IPS-NIHi7 (cell line): ENCODE data around the gene CHM.
"Not testable (repeated sequence)": the region's sequence is repeated elsewhere in the genome, so short reads cannot be mapped to it uniquely, and the experiment has no call there.

Source experiments
- DNase-seq: peaks from one replicate; pipeline ENCODE4 v3.0.0; 2012; ENCODE audit warnings: mixed read lengths; ENCODE audit errors: extremely low spot score

The CHM gene, protein sequence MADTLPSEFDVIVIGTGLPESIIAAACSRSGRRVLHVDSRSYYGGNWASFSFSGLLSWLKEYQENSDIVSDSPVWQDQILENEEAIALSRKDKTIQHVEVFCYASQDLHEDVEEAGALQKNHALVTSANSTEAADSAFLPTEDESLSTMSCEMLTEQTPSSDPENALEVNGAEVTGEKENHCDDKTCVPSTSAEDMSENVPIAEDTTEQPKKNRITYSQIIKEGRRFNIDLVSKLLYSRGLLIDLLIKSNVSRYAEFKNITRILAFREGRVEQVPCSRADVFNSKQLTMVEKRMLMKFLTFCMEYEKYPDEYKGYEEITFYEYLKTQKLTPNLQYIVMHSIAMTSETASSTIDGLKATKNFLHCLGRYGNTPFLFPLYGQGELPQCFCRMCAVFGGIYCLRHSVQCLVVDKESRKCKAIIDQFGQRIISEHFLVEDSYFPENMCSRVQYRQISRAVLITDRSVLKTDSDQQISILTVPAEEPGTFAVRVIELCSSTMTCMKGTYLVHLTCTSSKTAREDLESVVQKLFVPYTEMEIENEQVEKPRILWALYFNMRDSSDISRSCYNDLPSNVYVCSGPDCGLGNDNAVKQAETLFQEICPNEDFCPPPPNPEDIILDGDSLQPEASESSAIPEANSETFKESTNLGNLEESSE

DNA sequence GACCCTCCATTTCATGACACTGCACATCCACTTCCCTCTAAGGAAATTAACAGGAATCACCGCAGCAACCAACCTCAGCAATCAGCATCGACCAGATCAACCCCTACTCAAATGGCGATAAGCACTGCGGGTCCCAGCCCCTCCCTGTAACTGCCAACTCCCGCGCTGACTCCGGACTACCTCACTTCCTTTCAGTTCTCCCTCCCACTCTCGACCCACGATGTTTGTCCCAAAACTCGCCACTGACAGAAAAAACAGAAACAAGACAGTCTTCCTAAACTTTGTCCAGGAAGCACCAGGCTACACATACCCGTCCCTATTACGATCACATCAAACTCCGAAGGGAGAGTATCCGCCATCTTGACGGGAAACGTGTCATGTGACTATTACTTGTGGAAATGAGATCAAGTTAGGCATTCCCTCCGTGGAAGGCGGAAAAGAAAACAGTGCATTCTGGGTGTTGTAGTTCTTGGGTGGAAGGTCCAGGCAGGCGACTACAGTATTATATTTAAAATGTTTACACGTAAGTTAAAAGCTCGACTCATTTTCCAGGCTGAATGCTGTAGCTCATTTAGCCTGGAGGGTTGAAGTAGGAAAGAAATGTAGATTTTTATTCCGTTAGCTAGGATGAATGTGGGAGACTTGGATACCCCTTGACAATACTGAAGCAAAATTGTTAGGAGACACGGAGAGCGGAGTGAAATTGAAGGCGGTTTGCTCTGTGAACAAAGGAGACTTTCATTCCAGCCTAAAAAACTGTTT, at the start of gene CHM:
TSS of gene CHM (minus strand) at position 385 of the 762 bp plus-strand sequence. CDS start at position 359, 26 bp downstream.
- DNase-seq: peak; percentile 84

DNA sequence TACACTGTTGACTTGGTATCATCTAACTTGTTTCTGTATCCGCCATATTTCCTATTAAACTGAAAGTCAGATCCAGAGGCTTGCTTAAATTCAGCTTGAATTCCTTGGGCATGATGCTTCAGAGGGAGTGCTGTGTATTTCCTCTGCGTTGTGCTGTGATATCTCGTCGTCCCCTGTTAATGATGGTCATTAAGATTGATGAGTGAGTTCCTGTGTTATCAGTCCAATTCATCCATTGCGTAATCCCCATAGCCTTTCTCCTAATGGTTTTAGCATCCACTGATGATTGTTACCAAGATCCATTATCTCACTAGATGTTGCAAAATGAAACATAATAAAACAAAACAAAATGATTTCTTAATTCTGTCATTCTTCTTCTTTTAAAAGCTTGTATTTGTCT, 31.3 kb upstream of the CHM start:
- no peak for DNase-seq

DNA sequence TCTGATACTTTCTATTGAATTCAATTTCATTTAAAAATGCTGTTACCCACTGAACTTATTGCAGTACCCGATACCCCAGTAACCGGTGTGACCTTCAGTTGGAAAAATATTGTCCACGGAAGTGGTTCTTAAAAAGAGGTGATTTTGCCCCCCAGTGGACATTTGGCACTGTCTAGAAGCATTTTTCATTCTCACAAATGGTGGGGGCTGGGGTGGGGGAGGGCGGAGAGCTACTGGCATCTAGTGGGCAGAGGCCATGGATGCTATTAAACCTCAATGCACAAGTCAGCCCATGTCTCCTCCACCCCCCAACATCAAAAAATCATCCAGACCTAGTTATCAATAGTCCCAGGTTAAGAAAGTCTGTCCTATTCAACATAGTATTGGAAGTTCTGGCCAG, 19.6 kb upstream of the CHM start:
- DNase-seq: no peak

DNA sequence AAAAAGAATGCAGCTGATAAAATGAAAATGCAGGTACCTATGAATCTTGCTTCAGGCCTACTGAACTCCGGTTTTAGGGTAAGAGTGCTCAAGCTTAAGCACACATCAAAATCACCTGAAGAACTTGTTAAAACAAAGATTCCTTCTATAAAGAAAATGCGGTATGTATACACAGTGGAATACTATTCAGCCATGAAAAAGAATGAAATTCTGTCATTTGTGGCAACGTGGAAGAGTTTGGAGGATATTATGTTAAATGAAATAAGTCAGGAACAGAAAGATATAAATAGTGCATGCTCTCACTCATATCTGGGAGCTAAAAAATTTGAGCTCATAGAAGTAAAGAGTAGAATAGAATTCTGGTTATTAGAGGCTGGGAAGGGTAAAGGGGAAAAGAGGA, 14.0 kb upstream of the CHM start:
- DNase-seq: no peak

DNA sequence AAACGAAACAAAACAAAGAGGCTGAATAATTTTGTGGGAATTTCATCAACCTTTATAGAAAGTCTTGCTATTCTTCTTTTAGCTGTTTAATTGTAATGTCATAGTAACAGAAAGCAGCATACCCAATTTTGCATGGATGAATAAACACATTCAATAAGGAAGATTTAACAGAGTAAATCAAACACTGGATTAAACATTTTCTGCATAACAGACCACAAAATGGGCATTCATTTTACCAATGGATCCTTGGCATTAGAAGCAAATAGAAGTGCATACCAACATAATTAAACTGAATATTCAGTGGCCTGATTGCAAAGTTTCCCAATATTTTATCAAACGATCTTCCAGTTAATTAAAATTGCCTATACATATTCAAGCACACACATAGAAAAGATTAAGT, 4.4 kb upstream of the CHM start:
- no peak for DNase-seq

DNA sequence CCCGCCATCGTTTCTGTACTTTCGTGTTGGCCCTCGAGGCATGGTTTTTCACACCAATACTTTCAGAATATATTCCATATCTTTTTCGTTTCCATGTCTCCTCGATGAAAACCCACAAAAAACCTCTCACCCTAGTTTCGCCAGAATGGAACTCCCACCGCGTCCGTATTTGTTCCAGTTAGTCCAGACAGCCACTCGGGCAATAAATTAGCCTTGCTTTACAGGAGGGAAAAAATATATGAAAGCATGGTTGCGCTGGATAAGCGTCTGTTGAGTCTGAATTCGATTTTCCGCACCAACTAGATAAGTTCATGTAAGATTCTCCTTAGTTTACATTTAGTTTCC, 550 bp upstream of the CHM start:
- DNase-seq: no peak

DNA sequence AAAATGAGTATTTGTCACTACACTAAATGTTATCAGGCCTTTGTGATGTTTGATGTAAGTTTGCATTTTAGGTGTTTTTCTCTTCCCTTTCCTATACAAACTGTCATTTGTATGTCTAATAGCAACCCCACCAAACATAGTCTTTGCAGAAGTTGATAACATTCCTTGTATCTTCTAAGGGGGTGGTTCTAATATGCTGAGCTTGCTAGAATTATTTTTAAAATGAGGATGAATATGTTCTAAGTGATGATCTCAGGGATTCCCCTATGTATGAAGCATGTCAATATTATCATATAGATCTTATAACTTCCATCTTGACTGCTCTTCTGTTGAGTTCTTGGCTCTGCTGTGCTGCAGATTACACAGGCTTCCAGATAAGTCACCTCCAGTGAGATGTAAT, 3.1 kb downstream of the CHM start:
- no peak for DNase-seq

DNA sequence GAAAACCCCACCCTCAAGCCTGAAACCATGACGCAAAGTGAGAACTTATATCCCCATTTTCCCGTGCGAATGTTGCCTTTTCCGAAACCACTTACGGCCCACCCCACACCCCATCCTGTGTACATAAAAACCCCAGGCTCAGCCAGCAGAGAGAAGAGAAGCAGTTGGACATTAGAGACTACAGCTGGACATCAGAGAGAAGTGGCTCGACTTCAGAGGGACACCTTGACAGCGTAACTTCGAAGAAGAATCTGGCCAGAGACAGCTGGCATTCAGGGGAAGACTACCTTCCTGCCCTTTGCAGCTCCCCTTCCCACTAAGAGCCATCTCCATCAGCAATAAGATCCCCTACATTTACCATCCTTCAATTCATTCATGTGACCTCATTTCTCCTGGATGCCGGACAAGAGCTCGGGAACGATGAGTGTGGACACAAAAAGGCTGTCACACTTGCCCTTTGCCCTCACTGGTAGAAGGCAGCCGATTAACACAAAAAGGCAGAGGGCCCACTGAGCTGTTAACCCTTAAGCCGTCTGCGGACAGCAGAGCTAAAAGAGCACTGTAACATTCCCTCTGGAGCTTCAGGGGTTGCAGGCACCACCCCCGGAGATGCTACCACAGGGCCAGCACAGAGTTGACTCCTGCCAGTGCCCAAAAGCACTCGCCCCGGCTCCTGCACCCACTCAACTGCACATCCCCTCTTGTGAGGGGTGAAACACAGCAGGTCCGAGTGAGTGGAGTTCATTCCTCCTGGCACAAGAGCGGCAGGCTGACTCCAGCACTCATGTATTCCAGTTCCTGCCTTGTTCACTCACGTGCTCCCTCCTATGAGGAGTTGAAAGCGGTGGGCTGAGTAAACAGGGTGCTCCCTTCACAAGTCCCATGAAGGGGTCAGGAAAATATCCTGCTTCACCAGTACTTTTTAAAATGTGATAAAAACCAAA, 7.5 kb downstream of the CHM start:
- no peak for DNase-seq

DNA sequence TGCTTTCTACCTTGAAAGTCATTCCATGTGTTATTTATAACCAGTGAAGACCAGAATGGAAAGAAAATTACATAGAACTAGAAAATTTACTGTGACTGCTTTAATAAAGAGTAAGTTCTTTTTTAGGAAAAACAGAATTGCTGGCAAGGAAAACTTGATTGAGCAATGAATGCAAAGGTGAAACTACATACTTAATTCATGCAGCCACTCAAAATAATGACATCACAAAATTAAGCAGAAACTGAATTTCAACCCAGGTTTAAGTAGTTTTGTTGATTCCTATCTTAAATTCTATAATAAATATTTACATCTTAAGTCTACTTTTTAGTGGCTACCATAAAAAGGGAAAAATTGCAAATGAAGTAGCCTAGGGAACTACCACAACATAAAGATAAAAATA, 14.0 kb downstream of the CHM start:
- DNase-seq: no peak

DNA sequence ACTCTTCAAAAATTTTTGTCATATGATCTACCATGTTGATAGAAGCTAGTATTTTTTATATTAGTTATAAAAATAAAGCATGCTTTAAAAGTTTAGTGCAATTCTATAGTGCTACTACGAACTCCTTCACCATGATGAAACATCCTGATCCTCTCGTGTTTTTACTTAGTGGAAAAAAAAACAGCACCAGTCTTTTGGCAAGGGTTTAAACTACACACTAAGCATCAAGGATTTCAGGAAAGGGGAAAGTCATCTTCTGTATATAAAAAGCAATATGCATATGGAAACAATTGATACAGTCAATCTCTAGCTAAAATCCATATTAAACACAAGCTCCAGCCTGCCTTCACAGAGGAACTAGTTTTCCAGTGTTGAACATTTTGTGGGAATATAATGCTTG, 18.7 kb downstream of the CHM start:
- DNase-seq: no peak

DNA sequence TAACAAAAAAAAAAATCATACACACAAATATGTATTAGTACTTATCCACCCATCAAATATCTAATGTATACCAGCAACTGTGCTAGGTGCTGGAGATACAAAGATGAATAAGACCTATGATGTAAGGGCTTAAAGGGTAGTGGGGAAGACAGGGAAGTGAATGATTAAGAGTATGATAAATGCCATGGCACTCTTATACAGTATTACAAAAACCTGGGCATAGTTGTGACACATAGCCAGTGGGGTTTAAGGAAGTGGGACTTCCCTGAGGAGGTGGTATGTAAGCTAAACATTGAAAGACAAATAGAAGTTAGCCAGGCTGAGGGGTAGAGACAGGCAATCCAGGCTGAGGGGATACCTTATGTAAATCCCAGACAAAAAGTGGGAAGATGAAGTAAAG, 23.5 kb downstream of the CHM start:
- no peak for DNase-seq

DNA sequence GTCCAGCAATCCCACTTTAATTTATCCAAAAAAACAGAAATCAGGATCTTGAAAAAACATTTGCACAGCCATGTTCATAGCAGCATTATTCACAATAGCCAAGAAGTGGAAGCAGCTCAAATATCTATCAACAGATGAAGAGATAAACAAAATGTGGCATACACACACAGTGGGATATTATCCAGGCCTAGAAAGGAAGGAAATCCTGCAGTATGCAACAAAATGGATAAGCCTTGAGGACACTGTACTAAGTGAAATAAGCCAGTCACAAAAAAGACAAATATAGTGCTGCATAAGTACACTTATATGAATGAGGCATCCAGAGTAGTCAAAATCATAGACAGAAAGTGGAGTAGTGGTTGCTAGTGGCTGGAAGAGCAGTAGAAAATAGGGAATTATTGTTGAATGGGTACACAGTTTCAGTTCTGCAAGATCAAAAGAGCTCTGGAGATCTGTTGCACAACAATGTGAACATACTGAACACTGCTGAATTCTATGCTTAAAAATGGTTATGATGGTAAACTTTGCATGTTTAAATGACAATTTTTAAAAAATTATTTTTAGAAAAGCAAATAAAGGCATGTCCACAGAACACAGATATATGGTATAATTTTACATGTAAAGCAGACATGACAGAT, 25.6 kb downstream of the CHM start:
- DNase-seq: no peak

DNA sequence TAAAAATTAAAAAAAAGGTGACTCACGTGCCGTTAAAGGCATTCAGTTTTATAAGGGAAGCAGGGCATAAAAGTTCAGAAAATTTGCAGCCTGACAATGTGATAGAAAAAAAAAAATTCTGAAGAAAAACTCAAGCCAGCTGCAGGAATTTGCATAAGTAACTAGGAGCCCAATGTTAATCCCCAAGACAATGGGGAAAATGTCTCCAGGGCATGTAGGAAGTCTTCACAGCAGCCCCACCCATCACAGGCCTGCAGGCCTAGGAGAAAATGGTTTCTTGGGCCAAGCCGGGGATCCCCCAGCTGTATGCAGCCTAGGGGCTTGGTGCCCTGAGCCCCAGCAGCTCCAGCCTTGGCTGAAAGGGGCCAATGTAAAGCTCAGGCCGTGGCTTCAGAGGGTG, 31.2 kb downstream of the CHM start:
- DNase-seq: no peak

DNA sequence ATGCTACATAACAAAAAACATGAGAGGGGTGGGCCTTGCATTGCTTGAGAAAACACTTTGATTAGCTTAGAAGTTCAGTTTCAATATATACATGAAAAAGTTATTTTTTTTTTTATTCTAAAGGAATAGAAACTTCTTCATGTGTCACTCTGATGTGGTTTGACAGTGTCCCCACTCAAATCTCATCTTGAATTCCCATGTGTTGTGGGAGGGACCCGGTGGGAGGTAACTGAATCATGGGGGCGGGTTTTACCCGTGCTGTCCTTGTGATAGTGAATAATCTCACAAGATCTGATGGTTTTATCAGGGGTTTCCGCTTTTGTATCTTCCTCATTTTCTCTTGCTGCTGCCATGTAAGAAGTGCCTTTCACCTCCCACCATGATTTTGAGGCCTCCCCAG, 32.4 kb downstream of the CHM start:
- DNase-seq: not testable (repeated sequence)

DNA sequence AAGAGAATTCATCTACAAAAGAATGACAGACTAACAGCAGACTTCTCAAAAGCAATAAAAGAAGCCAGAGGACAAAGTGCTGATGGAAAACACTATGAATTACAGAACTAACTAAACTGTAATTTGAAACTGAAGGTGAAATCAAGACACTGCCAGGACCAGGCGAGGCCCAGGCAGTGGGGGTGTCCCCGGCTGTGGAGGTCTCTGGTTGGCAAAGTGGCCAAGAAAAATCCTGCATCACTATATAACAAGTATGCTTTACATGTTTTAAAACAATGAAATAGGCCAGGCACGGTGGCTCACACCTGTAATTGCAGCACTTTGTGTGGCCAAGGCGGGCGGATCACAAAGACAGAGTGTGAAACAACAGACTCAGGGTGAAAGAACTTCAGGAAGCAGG, 32.9 kb downstream of the CHM start:
- DNase-seq: no peak

DNA sequence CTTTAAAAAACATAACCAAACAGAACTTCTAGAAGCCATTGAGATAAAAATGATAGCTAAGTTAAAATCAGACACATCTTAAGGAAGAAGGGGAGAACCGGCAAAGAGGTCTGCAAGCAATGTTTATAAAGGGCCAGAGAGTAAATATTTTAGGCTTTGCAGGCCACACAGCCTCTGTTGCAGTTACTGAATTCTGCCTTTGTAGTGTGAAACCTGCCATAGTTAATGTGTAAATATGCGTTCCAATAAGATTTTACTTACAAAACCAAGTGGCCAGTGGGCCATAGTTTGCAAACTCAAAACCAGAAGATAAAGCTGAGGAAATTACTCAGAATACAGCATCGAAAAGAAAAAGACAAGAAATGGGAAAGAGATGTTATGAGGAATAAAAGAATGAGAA, 33.6 kb downstream of the CHM start:
- no peak for DNase-seq

DNA sequence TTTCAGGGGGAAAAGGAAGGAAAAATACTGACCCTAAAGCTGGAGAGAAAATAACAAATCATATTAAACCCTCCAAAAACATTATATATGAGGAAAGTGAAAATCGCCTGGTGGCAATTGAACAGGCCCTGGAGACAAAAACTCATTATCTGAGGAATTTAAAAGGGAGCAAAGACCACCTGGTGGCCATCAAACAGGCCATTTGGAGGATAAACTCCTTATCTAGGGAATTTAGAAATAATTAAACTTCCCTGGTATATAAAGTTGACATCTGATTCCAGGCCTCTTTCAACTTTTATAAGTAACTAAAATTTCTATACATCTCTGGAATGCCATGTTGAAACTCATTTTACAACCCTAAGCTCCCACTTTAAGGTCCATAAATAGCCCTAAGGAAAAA, 35.2 kb downstream of the CHM start:
- DNase-seq: no peak

DNA sequence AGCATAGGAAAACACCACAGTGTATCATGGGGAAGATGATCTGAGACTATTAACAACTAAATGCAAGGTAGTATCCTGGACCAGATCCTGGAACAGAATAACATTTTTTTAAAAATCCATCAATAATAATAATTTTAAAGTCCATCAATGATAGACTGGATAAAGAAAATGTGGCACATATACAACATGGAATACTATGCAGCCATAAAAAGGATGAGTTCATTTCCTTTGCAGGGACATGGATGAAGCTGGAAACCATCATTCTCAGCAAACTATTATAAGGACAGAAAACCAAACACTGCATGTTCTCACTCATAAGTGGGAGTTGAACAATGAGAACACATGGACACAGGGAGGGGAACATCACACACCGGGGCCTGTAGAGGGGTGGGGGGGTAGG, 37.6 kb downstream of the CHM start:
- DNase-seq: not testable (repeated sequence)

DNA sequence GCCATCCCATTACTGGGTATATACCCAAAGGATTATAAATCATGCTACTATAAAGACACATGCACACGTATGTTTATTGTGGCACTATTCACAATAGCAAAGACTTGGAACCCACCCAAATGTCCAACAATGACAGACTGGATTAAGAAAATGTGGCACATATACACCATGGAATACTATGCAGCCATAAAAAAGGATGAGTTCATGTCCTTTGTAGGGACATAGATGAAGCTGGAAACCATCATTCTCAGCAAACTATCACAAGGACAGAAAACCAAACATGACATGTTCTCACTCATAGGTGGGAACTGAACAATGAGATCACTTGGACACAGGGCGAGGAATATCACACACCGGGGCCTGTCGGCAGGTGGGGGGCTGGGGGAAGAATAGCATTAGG, 39.5 kb downstream of the CHM start:
- not testable (repeated sequence) for DNase-seq

DNA sequence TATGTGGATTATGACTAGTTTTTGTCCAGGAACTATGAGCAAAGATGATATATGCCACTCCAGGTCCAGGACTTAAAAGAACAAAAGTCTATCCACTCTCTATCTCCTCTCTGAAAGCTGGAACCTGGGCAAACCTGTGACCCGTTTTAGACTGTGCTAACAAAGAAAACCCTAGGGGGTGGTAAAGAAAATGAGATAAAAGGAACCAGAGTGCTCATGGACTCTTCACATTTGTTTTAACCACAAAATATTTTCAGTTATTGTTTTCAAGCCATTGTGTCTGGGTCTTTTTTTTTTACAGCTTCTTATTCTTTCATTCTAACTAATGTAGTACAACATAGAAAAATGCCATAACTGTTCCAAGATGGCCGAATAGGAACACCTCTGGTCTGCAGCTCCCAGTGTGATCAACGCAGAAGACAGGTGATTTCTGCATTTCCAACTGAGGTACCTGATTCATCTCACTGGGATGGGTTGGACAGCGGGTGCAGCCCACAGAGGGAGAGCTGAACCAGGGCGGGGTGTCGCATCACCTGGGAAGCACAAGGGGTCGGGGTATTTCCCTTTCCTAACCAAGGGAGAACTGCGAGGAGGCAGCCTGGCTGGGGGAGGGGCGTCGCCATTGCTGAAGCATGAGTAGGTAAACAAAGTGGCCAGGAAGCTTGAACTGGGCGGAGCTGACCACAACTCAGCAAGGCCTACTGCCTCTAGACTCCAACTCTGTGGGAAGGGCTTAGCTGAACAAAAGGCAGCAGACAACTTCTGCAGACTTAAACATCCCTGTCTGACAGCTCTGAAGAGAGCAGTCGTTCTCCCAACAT, 45.1 kb downstream of the CHM start:
- peak; percentile 52 for DNase-seq
